ENCODE results near the gene VPS13D. TPM values are rescaled to one million over a fixed set of nuclear protein-coding genes. Genes with fewer than 3 reads are reported as not detected.

The VPS13D gene
- total and polyA plus RNA-seq, 2 experiments from 2014 or later, result 10.7 to 34.9 TPM

- H3K4me3 Mint-ChIP-seq, result no peak overlapping the region
- no peak for DNase-seq (ENCODE audit: low spot score)
- H3K9me3 Mint-ChIP-seq, result peaks cover 3% of the 10 kb centered on the region; the same call in 2 of the 3 replicates
- no peaks in the 10 kb centered on the region for H3K79me2 ChIP-seq (replicated peaks; ENCODE audit: insufficient read depth)
- H3K36me3 Mint-ChIP-seq (ENCODE audit: low read depth), result peaks cover 17% of the 10 kb centered on the region
- no peak for ATAC-seq
- no peak overlapping the region for H3K4me2 ChIP-seq
- no peak overlapping the region for H3K27ac Mint-ChIP-seq
- H3K36me3 ChIP-seq (ENCODE audit: insufficient read depth), result peaks cover 6% of the 10 kb centered on the region; the same call in 1 of the 2 replicates
- H3K27me3 Mint-ChIP-seq (ENCODE audit: insufficient read depth, low read depth, poor library complexity), result no peaks in the 10 kb centered on the region
- TF ChIP-seq ZNF462 (CRISPR knock-in tag; IDR thresholded peaks at IDR 0.05) (no peak), STAT1 (IDR thresholded peaks at IDR 0.05; ENCODE audit: unreplicated experiment) (no peak), NANOG (IDR thresholded peaks at IDR 0.05; ENCODE audit: borderline replicate concordance) (no peak), CREB1 (CRISPR knock-in tag; IDR thresholded peaks at IDR 0.05; ENCODE audit: low read depth) (no peak), POLR2AphosphoS5 (IDR thresholded peaks at IDR 0.05; ENCODE audit: low read depth) (no peak), EZH2phosphoT487 (IDR thresholded peaks at IDR 0.05; ENCODE audit: unreplicated experiment) (no peak), CTCF (conservative IDR thresholded peaks at IDR 0.05; ENCODE audit: low read depth in 2 of 2) (no peak), ZNF331 (CRISPR knock-in tag; IDR thresholded peaks at IDR 0.05; ENCODE audit: low read depth) (no peak), REST (IDR thresholded peaks at IDR 0.05; ENCODE audit: unreplicated experiment) (no peak), ETS1 (IDR thresholded peaks at IDR 0.05) (no peak), JUNB (IDR thresholded peaks at IDR 0.05; ENCODE audit: unreplicated experiment) (no peak), ZNF114 (CRISPR knock-in tag; IDR thresholded peaks at IDR 0.05) (no peak), EZH2 (IDR thresholded peaks at IDR 0.05; ENCODE audit: low read depth, unreplicated experiment) (no peak)
- H3K9me2 ChIP-seq (ENCODE audit: insufficient read depth), result no peaks in the 10 kb centered on the region
- no peak overlapping the region for H3K4me3 ChIP-seq
- H3K27me3 ChIP-seq (ENCODE audit: insufficient read depth), result no peaks in the 10 kb centered on the region
- no peak overlapping the region for H3K27ac ChIP-seq (ENCODE audit: low read depth)
- H3F3A ChIP-seq (replicated peaks; ENCODE audit: low read depth), result no peaks in the 10 kb centered on the region
- 0 out of 2 replicates have a peak, but pooled peaks cover 5% of the 10 kb centered on the region for H3K4me1 ChIP-seq (ENCODE audit: insufficient read depth)
- no peak overlapping the region for H2AFZ ChIP-seq
- H3K4me1 Mint-ChIP-seq, result peaks cover 11% of the 10 kb centered on the region; the same call in 2 of the 3 replicates
- H4K20me1 ChIP-seq (replicated peaks; ENCODE audit: insufficient read depth), result no peaks in the 10 kb centered on the region
These were observed 175.1 kb downstream of the VPS13D start for GRCh38 chr1:12404918-12405317.

Data from GM23338 (cell line).